Measurements from ENCODE around the gene TMEM14A. TPM values are rescaled to one million over a fixed set of nuclear protein-coding genes. Genes with fewer than 3 reads are reported as not detected.
"Not testable (repeated sequence)": the region's sequence is repeated elsewhere in the genome, so short reads cannot be mapped to it uniquely, and the experiment has no call there.

TMEM14A gene
- polyA plus RNA-seq, 1 donor (not counting 4 experiments of a cell fraction or from before 2014, with no cell fraction given), result 44.2 TPM

DNA sequence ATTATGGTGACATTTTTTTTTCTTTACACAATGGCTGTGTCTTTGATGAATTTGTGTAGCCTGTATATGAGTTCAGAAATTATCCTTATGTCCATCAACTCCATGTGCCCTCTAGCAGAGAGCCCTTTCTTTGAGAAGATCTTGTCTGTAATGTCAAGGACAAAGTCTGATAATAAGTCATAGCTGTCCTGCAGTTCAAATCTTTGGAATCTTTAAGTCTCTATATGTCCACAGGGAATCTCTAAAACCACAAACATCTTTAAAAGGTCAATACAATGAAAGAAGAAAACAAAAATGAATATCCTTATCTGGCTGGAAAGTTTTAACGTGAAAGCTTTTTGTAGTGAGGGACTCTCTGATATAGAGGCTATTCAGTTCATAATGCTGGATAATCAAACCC lies 16.9 kb upstream of the TMEM14A start:
- no peaks in the 10 kb centered on the region for H3K9me3 ChIP-seq (ENCODE audit: control insufficient read depth, low read depth, low read length)

GRCh38 chr6:52654592-52654991 lies 16.3 kb upstream of the TMEM14A start:
- no peaks in the 10 kb centered on the region for H3K36me3 ChIP-seq (ENCODE audit: control insufficient read depth in 2 of 2, extremely low read depth in 1 of 2, insufficient read depth in 2 of 2, low read length in 2 of 2)
- FAIRE-seq, result no peak
- H3K27me3 ChIP-seq (ENCODE audit: control insufficient read depth, extremely low read depth, insufficient read depth, low read length), result no peaks in the 10 kb centered on the region
- no peak overlapping the region for H3K4me3 ChIP-seq (ENCODE audit: control insufficient read depth in 2 of 3, extremely low read depth in 1 of 3, insufficient read depth in 2 of 3, low read depth in 1 of 3, low read length in 3 of 3)
- H3K9me3 ChIP-seq (ENCODE audit: control insufficient read depth, low read depth, low read length), result no peaks in the 10 kb centered on the region
- TF ChIP-seq CTCF (optimal IDR thresholded peaks at IDR 0.05 in 1 of 3, IDR thresholded peaks at IDR 0.05 in 1 of 3, conservative IDR thresholded peaks at IDR 0.05 in 1 of 3; ENCODE audit: extremely low read depth in 1 of 3, insufficient read depth in 2 of 3, low read length in 3 of 3) (no peak), EZH2 (IDR thresholded peaks at IDR 0.05; ENCODE audit: low read length) (no peak)
- dilution Hi-C loops (cut with MboI; ENCODE audit: extremely low pct_ligation_motif_present, low sequenced_read_pairs), result loop anchor here (25.0 kb wide), 1 partner anchor 242 kb away; the partner anchor contains the start of gene EFHC1
- no peaks in the 10 kb centered on the region for H3K9me1 ChIP-seq (ENCODE audit: control insufficient read depth, extremely low read depth, insufficient read depth, low read length)
- no peak overlapping the region for H2AFZ ChIP-seq (ENCODE audit: control insufficient read depth, low read length)
- H3K27ac ChIP-seq (ENCODE audit: control insufficient read depth, insufficient read depth, low read length), result no peak overlapping the region
- no peaks in the 10 kb centered on the region for H4K20me1 ChIP-seq (ENCODE audit: control insufficient read depth, extremely low read depth, insufficient read depth, low read length)
- no peak overlapping the region for H3K9ac ChIP-seq (ENCODE audit: control insufficient read depth, extremely low read depth, insufficient read depth, low read length)
- no peaks in the 10 kb centered on the region for H3K79me2 ChIP-seq (ENCODE audit: control insufficient read depth, insufficient read depth, low read length)
- no peak overlapping the region for H3K4me2 ChIP-seq (ENCODE audit: control insufficient read depth, extremely low read depth, insufficient read depth, low read depth, low read length)
- no peak for DNase-seq (ENCODE audit: low read depth, low spot score)
- no peaks in the 10 kb centered on the region for H3K4me1 ChIP-seq (ENCODE audit: control insufficient read depth, extremely low read depth, insufficient read depth, low read length)

More for the DNA sequence above, 16.9 kb upstream of the TMEM14A start:
- H3K27me3 ChIP-seq (ENCODE audit: control insufficient read depth, extremely low read depth, insufficient read depth, low read length), result no peaks in the 10 kb centered on the region
- dilution Hi-C loops (cut with MboI; ENCODE audit: extremely low pct_ligation_motif_present, low sequenced_read_pairs), result loop anchor here (25.0 kb wide), 1 partner anchor 242 kb away; the partner anchor contains the start of gene EFHC1
- no peak overlapping the region for H3K27ac ChIP-seq (ENCODE audit: control insufficient read depth, insufficient read depth, low read length)
- no peaks in the 10 kb centered on the region for H3K4me1 ChIP-seq (ENCODE audit: control insufficient read depth, extremely low read depth, insufficient read depth, low read length)
- DNase-seq (ENCODE audit: low read depth, low spot score), result no peak
- H3K79me2 ChIP-seq (ENCODE audit: control insufficient read depth, insufficient read depth, low read length), result no peaks in the 10 kb centered on the region
- TF ChIP-seq CTCF (optimal IDR thresholded peaks at IDR 0.05 in 1 of 3, IDR thresholded peaks at IDR 0.05 in 1 of 3, conservative IDR thresholded peaks at IDR 0.05 in 1 of 3; ENCODE audit: extremely low read depth in 1 of 3, insufficient read depth in 2 of 3, low read length in 3 of 3), result no peak
- no peak for TF ChIP-seq EZH2 (IDR thresholded peaks at IDR 0.05; ENCODE audit: low read length)
- no peaks in the 10 kb centered on the region for H4K20me1 ChIP-seq (ENCODE audit: control insufficient read depth, extremely low read depth, insufficient read depth, low read length)
- no peak overlapping the region for H3K9ac ChIP-seq (ENCODE audit: control insufficient read depth, extremely low read depth, insufficient read depth, low read length)
- FAIRE-seq, result no peak
- H2AFZ ChIP-seq (ENCODE audit: control insufficient read depth, low read length), result no peak overlapping the region
- no peaks in the 10 kb centered on the region for H3K9me1 ChIP-seq (ENCODE audit: control insufficient read depth, extremely low read depth, insufficient read depth, low read length)
- H3K36me3 ChIP-seq (ENCODE audit: control insufficient read depth in 2 of 2, extremely low read depth in 1 of 2, insufficient read depth in 2 of 2, low read length in 2 of 2), result no peaks in the 10 kb centered on the region
- H3K4me2 ChIP-seq (ENCODE audit: control insufficient read depth, extremely low read depth, insufficient read depth, low read depth, low read length), result no peak overlapping the region
- H3K4me3 ChIP-seq (ENCODE audit: control insufficient read depth in 2 of 3, extremely low read depth in 1 of 3, insufficient read depth in 2 of 3, low read depth in 1 of 3, low read length in 3 of 3), result no peak overlapping the region

DNA sequence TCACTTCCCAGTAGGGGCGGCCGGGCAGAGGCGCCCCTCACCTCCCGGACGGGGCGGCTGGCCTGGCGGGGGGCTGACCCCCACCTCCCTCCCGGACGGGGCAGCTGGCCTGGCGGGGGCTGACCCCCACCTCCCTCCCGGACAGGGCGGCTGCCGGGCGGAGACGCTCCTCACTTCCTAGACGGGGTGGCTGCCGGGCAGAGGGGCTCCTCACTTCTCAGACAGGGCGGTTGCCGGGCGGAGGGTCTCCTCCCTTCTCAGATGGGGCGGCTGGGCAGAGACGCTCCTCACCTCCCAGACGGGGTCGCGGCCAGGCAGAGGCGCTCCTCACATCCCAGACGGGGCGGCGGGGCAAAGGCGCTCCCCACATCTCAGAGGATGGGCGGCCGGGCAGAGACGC lies 15.0 kb upstream of the TMEM14A start:
- H3K9me3 ChIP-seq (ENCODE audit: control insufficient read depth, low read depth, low read length); H4K20me1 ChIP-seq (ENCODE audit: control insufficient read depth, extremely low read depth, insufficient read depth, low read length); H3K4me3 ChIP-seq (ENCODE audit: control insufficient read depth in 2 of 3, extremely low read depth in 1 of 3, insufficient read depth in 2 of 3, low read depth in 1 of 3, low read length in 3 of 3); H3K9me1 ChIP-seq (ENCODE audit: control insufficient read depth, extremely low read depth, insufficient read depth, low read length); H3K27ac ChIP-seq (ENCODE audit: control insufficient read depth, insufficient read depth, low read length); H3K4me1 ChIP-seq (ENCODE audit: control insufficient read depth, extremely low read depth, insufficient read depth, low read length); H3K27me3 ChIP-seq (ENCODE audit: control insufficient read depth, extremely low read depth, insufficient read depth, low read length); FAIRE-seq; H3K9ac ChIP-seq (ENCODE audit: control insufficient read depth, extremely low read depth, insufficient read depth, low read length); DNase-seq (ENCODE audit: low read depth, low spot score); H3K4me2 ChIP-seq (ENCODE audit: control insufficient read depth, extremely low read depth, insufficient read depth, low read depth, low read length); H3K36me3 ChIP-seq (ENCODE audit: control insufficient read depth in 2 of 2, extremely low read depth in 1 of 2, insufficient read depth in 2 of 2, low read length in 2 of 2); H2AFZ ChIP-seq (ENCODE audit: control insufficient read depth, low read length); H3K79me2 ChIP-seq (ENCODE audit: control insufficient read depth, insufficient read depth, low read length): not testable (repeated sequence)
- dilution Hi-C loops (cut with MboI; ENCODE audit: extremely low pct_ligation_motif_present, low sequenced_read_pairs), result loop anchor here (25.0 kb wide), 1 partner anchor 244 kb away; the partner anchor contains the start of gene EFHC1

All from keratinocyte (primary cell).